DOHH2 (cell line): ENCODE results near the gene CDC42.

Source experiments
- H3F3A ChIP-seq: fragments of 200-600 bp; sonication (generic), shearing (Covaris generic); 2 replicates; pipeline ENCODE4 v1.6.0; 2016; ENCODE audit warnings: antibody characterized with exemption, mild to moderate bottlenecking; ENCODE audit not compliant: control insufficient read depth, insufficient read depth
- H3K27ac ChIP-seq: fragments of 200-600 bp; sonication (generic); 2 replicates; pipeline ENCODE4 v1.5.1; 2014; ENCODE audit warnings: low read depth, mild to moderate bottlenecking, low read length, moderate library complexity
- H3K27me3 ChIP-seq: fragments of 200-600 bp; sonication (generic); 2 replicates; pipeline ENCODE4 v1.6.1; 2014; ENCODE audit warnings: mild to moderate bottlenecking, low read length, mixed read lengths; ENCODE audit not compliant: control insufficient read depth
- H3K36me3 ChIP-seq: fragments of 200-600 bp; sonication (generic); 2 replicates; pipeline ENCODE4 v1.6.1; 2014; ENCODE audit warnings: mild to moderate bottlenecking, low read length, moderate library complexity, mixed read lengths; ENCODE audit not compliant: control insufficient read depth
- H3K4me1 ChIP-seq: fragments of 200-600 bp; sonication (generic); 2 replicates; pipeline ENCODE4 v1.6.1; 2014; ENCODE audit warnings: mild to moderate bottlenecking, low read length, mixed read lengths; ENCODE audit not compliant: control insufficient read depth
- H3K4me2 ChIP-seq: fragments of 200-600 bp; sonication (generic); 2 replicates; pipeline ENCODE4 v1.6.0; 2014; ENCODE audit warnings: mild to moderate bottlenecking, low read length, moderate library complexity
- H3K4me3 ChIP-seq: fragments of 200-600 bp; sonication (generic); 2 replicates; pipeline ENCODE4 v1.5.1; 2014; ENCODE audit warnings: mild to moderate bottlenecking, low read length, mixed read lengths
- H3K79me2 ChIP-seq: fragments of 200-600 bp; sonication (generic); 2 replicates; pipeline ENCODE4 v1.6.1; 2014; ENCODE audit warnings: mild to moderate bottlenecking, low read length, mixed read lengths; ENCODE audit not compliant: control insufficient read depth
- H3K9me2 ChIP-seq: fragments of 200-600 bp; sonication (generic); replicated peaks from 2 replicates; pipeline ENCODE4 v1.6.1; 2014; ENCODE audit warnings: mild to moderate bottlenecking, low read length, mixed read lengths; ENCODE audit not compliant: control insufficient read depth
- H3K9me3 ChIP-seq: fragments of 200-600 bp; sonication (generic); 2 replicates; pipeline ENCODE4 v1.6.1; 2014; ENCODE audit warnings: antibody characterized with exemption, low read length, mixed read lengths; ENCODE audit not compliant: control insufficient read depth, insufficient read depth
- H4K20me1 ChIP-seq: fragments of 200-600 bp; sonication (generic); 2 replicates; pipeline ENCODE4 v1.6.0; 2014; ENCODE audit warnings: low read depth, mild to moderate bottlenecking, antibody characterized with exemption, low read length, moderate library complexity; ENCODE audit not compliant: control insufficient read depth, insufficient read depth
- EZH2phosphoT487 ChIP-seq: fragments of 200-600 bp; sonication (generic); IDR thresholded peaks from 2 replicates; pipeline ENCODE4 v1.6.1; 2017; ENCODE audit warnings: borderline replicate concordance, mild to moderate bottlenecking, antibody characterized with exemption, low read length, moderate library complexity, mixed read lengths
- TF ChIP-seq, protein P1 (sequence below): fragments of 200-600 bp; sonication (generic); IDR thresholded peaks from one replicate; pipeline ENCODE4 v1.5.1; 2014; ENCODE audit warnings: antibody characterized with exemption, mild to moderate bottlenecking, low read depth, low read length; ENCODE audit not compliant: poor library complexity, severe bottlenecking

CDC42 gene

DNA sequence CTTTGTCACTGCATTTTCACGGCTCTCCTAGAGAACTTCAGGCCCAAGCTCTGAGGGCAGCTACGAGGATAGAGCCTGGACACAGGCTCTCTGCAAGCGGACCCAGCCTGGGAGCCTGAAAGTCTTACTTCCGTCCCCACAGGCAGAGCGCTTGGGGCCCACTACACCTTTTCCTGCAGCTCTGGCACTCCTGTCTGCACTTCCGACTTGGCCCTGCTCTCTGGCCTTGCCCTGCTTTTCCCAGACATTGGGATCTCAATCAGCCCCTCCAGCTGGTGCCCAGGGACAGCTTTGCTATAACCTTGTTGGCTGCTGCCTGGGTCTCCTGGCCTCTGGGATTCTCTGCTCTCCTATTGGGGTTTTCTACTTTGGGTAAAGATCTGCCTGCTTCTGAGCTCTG, 62.8 kb downstream of the CDC42 start:
- no peaks in the 10 kb centered on the region for H3K27me3 ChIP-seq
- peaks cover 8% of the 10 kb centered on the region; the same call in 1 of the 2 replicates for H3K36me3 ChIP-seq
- no peak overlapping the region for H3K4me3 ChIP-seq
- H3K79me2 ChIP-seq = no peaks in the 10 kb centered on the region
- H3K9me2 ChIP-seq = no peaks in the 10 kb centered on the region
- no peak overlapping the region for H3K4me2 ChIP-seq
- no peaks in the 10 kb centered on the region; the same call in 1 of the 2 replicates for H4K20me1 ChIP-seq
- H3K9me3 ChIP-seq = no peaks in the 10 kb centered on the region
- no peaks in the 10 kb centered on the region for H3F3A ChIP-seq
- no peak for TF ChIP-seq EZH2phosphoT487
- TF ChIP-seq, protein P1, sequence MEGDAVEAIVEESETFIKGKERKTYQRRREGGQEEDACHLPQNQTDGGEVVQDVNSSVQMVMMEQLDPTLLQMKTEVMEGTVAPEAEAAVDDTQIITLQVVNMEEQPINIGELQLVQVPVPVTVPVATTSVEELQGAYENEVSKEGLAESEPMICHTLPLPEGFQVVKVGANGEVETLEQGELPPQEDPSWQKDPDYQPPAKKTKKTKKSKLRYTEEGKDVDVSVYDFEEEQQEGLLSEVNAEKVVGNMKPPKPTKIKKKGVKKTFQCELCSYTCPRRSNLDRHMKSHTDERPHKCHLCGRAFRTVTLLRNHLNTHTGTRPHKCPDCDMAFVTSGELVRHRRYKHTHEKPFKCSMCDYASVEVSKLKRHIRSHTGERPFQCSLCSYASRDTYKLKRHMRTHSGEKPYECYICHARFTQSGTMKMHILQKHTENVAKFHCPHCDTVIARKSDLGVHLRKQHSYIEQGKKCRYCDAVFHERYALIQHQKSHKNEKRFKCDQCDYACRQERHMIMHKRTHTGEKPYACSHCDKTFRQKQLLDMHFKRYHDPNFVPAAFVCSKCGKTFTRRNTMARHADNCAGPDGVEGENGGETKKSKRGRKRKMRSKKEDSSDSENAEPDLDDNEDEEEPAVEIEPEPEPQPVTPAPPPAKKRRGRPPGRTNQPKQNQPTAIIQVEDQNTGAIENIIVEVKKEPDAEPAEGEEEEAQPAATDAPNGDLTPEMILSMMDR = no peak
- H3K27ac ChIP-seq = no peak overlapping the region
- H3K4me1 ChIP-seq = peaks cover 17% of the 10 kb centered on the region

DNA sequence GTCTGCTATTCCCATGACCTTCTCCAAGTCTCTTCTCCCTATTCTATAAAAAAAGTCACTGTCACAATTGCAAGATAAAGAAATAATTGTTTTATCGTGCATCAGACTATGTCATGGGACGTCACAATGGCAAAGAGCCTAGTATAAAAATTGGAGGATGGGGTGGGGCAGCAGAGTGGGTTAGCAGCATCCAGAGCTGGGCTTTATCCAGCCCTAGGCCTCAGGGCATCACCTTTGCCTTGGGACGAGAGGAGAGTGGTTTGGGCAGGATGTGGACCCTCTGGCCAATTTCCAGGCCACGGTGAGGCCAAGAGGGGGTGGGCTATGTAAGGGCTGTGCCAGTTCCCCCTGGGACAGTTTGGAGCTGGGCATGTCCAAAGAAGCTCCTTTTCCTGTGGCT, 64.7 kb downstream of the CDC42 start:
- no peak overlapping the region for H3K4me3 ChIP-seq
- no peak overlapping the region for H3K4me2 ChIP-seq
- no peaks in the 10 kb centered on the region; the same call in 1 of the 2 replicates for H4K20me1 ChIP-seq
- TF ChIP-seq, protein P1 = no peak
- TF ChIP-seq EZH2phosphoT487 = no peak
- no peaks in the 10 kb centered on the region for H3K79me2 ChIP-seq
- no peaks in the 10 kb centered on the region for H3K27me3 ChIP-seq
- no peaks in the 10 kb centered on the region for H3F3A ChIP-seq
- peaks cover 17% of the 10 kb centered on the region for H3K4me1 ChIP-seq
- H3K9me3 ChIP-seq = no peaks in the 10 kb centered on the region
- no peaks in the 10 kb centered on the region for H3K9me2 ChIP-seq
- peaks cover 4% of the 10 kb centered on the region; the same call in 1 of the 2 replicates for H3K36me3 ChIP-seq
- no peak overlapping the region for H3K27ac ChIP-seq

DNA sequence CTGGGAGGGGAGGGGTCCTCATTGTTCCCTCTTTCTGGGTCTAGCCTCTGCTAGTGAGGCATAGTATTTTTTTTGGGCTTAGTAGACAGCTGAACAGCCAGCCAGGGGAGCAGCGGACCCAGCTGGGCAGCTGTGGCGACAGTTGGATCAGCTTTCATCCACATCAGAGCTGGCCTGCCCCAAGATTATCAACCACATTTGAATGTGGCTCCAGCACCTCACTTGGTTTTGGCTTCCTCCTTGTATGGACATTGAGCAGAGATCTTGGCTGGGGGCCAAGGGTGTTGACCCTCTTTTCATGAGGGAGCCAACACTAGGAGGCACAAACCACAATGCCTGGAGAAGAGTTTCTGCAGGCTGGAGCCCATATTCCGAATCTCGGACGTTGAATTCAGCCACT, 65.3 kb downstream of the CDC42 start:
- H3K4me2 ChIP-seq = no peak overlapping the region
- no peaks in the 10 kb centered on the region for H3K9me2 ChIP-seq
- H3K27me3 ChIP-seq = no peaks in the 10 kb centered on the region
- no peak overlapping the region for H3K27ac ChIP-seq
- no peak overlapping the region for H3K4me3 ChIP-seq
- H3F3A ChIP-seq = no peaks in the 10 kb centered on the region
- H3K79me2 ChIP-seq = no peaks in the 10 kb centered on the region
- H4K20me1 ChIP-seq = no peaks in the 10 kb centered on the region
- H3K4me1 ChIP-seq = peaks cover 17% of the 10 kb centered on the region
- no peaks in the 10 kb centered on the region for H3K9me3 ChIP-seq
- H3K36me3 ChIP-seq = peaks cover 3% of the 10 kb centered on the region; the same call in 1 of the 2 replicates
- TF ChIP-seq EZH2phosphoT487 = no peak
- TF ChIP-seq, protein P1 = no peak
